ENCODE results near the gene CHRNA7. TPM values are rescaled to one million over a fixed set of nuclear protein-coding genes. Genes with fewer than 3 reads are reported as not detected.

The CHRNA7 gene
- total and polyA plus RNA-seq, 2 of the 8 experiments (the other 6 are each of a cell fraction or from before 2014, with no cell fraction given): 7.5 to 11.0 TPM

DNA sequence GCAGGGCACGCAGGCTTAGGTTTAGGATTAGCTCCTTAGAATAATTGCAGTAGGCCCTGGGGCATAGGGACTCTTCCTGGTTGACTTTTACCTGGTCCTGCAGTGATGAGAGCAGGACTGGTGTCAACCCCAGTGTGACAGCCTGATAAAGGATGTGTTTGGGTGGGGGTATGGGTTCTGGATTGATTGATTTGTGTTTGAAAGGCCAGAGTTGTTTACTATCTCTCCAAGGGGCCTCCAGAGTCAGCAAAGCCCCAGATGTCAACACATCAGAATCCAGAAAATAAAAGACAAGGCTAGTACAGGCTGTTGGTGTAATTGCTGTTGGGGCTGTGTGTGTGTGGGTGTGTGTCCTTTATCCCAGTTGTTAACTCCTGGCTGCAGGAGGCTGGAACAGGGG, 122.3 kb downstream of the CHRNA7 start:
- POLR2A ChIA-PET (ENCODE audit: partially characterized antibody): interaction anchor here (1.5 kb wide), 1 partner anchor 122 kb away, joined by 3 read pairs; no protein-coding TSS in a partner anchor
- Histone ChIP-seq H2BK15ac (ENCODE audit: low read length) (0 out of 2 replicates have a peak overlapping the region, but pooled peaks have one; percentile 72), H3K23ac (ENCODE audit: insufficient read length) (no peak overlapping the region), H3K9ac (replicated peaks in 1 of 4; ENCODE audit: extremely low read depth in 1 of 4, low read depth in 3 of 4, low read length in 3 of 4) (no peak overlapping the region), H3K4ac (replicated peaks; ENCODE audit: insufficient read length, low read depth, low read length) (no peak overlapping the region), H3K14ac (ENCODE audit: insufficient read length) (no peak overlapping the region), H3K27ac (ENCODE audit: low read depth, low read length) (no peak overlapping the region), H2BK5ac (ENCODE audit: low read depth, low read length) (no peak overlapping the region), H3K79me2 (ENCODE audit: control insufficient read depth in 1 of 2, insufficient read depth in 2 of 2, low read length in 2 of 2) (no peaks in the 10 kb centered on the region), H4K5ac (ENCODE audit: insufficient read length, low read depth, low read length) (no peak overlapping the region), H2AFZ (ENCODE audit: low read length) (no peak overlapping the region), H3K4me1 (replicated peaks in 1 of 4; ENCODE audit: control insufficient read depth in 3 of 4, insufficient read depth in 4 of 4, low read length in 3 of 4) (peaks cover 0 to 6% (median 0%) of the 10 kb centered on the region in 4 experiments; a peak in 1 of 7 replicates), H3K36me3 (ENCODE audit: control insufficient read depth in 2 of 4, insufficient read depth in 4 of 4, low read length in 3 of 4) (no peaks in the 10 kb centered on the region), H3K27me3 (replicated peaks in 1 of 4; ENCODE audit: control insufficient read depth in 3 of 4, extremely low read depth in 1 of 4, insufficient read depth in 3 of 4, low read length in 3 of 4) (no peaks in the 10 kb centered on the region), H3K23me2 (ENCODE audit: low read depth, low read length) (peaks cover 2% of the 10 kb centered on the region; the same call in 1 of the 2 replicates), H4K8ac (ENCODE audit: extremely low read depth, insufficient read depth, low read length) (no peak overlapping the region), H2AK5ac (ENCODE audit: low read depth, low read length) (peak overlapping the region; percentile 53; the same call in 1 of the 2 replicates), H3K4me3 (ENCODE audit: extremely low read depth in 1 of 4, insufficient read depth in 2 of 4, low read depth in 3 of 4, low read length in 4 of 4) (no peak overlapping the region), H2BK12ac (ENCODE audit: low read depth, low read length) (no peak overlapping the region), H2BK20ac (ENCODE audit: low read length) (no peak overlapping the region), H3K56ac (replicated peaks; ENCODE audit: insufficient read length, low read depth, low read length) (no peak overlapping the region), H3K79me1 (ENCODE audit: low read depth, low read length) (no peaks in the 10 kb centered on the region), H3K9me3 (ENCODE audit: insufficient read depth in 2 of 2, low read depth in 1 of 2, low read length in 1 of 2) (no peaks in the 10 kb centered on the region), H4K91ac (replicated peaks; ENCODE audit: insufficient read length, low read length) (no peak overlapping the region), H3K4me2 (ENCODE audit: insufficient read depth in 1 of 2, low read depth in 2 of 2, low read length in 2 of 2) (0 out of 4 replicates have a peak overlapping the region, but pooled peaks have one; percentile 9 to 12), H4K20me1 (replicated peaks in 1 of 2; ENCODE audit: control insufficient read depth in 1 of 2, insufficient read depth in 2 of 2, low read length in 2 of 2) (no peaks in the 10 kb centered on the region), H2BK120ac (replicated peaks; ENCODE audit: low read depth, low read length) (no peak overlapping the region), H3K18ac (ENCODE audit: extremely low read depth, low read length) (no peak overlapping the region)
- CTCF ChIA-PET (ENCODE audit: partially characterized antibody): interaction anchor here (0.6 to 2.5 kb wide), 5 partner anchors 40 to 296 kb away, joined by 3 to 12 read pairs (median 3); no protein-coding TSS in a partner anchor
- no peak for DNase-seq (ENCODE audit: low read depth in 1 of 2, low spot score in 2 of 2)
- no peak for FAIRE-seq
- 100% methylated on average over 1 of the region's 1 CpG; no CpG with 5 or more reads in 1 of the 2 experiments for WGBS, 2 experiments (ENCODE audit: extremely low coverage in 1 of 2, insufficient coverage in 1 of 2, insufficient read length in 1 of 2, insufficient replicate concordance in 2 of 2, low coverage in 1 of 2, low lambda C conversion rate in 2 of 2, missing lambda C conversion rate in 1 of 2)
- TF ChIP-seq NANOG (IDR thresholded peaks at IDR 0.05; ENCODE audit: insufficient read depth, low read depth, low read length, poor library complexity, severe bottlenecking) (no peak), CTCF (IDR thresholded peaks at IDR 0.05; ENCODE audit: control extremely low read depth in 1 of 3, insufficient read depth in 1 of 3, low read depth in 1 of 3, low read length in 3 of 3) (no peak), YY1 (IDR thresholded peaks at IDR 0.05; ENCODE audit: low read depth, low read length) (no peak), POLR2AphosphoS5 (IDR thresholded peaks at IDR 0.05; ENCODE audit: low read depth, low read length) (no peak), BCL11A (IDR thresholded peaks at IDR 0.05; ENCODE audit: low read depth in 2 of 2, low read length in 2 of 2) (no peak), SIN3A (conservative IDR thresholded peaks at IDR 0.05 in 1 of 2, IDR thresholded peaks at IDR 0.05 in 1 of 2; ENCODE audit: low read depth in 1 of 2, low read length in 2 of 2) (no peak), RFX5 (IDR thresholded peaks at IDR 0.05; ENCODE audit: borderline replicate concordance, low read depth, low read length) (no peak), EZH2 (IDR thresholded peaks at IDR 0.05; ENCODE audit: low read depth, low read length, severe bottlenecking) (no peak), GABPA (IDR thresholded peaks at IDR 0.05; ENCODE audit: borderline replicate concordance, insufficient read depth, low read length) (no peak)

All from H1 (cell line).